ENCODE results near the gene OBSCN.

DNA sequence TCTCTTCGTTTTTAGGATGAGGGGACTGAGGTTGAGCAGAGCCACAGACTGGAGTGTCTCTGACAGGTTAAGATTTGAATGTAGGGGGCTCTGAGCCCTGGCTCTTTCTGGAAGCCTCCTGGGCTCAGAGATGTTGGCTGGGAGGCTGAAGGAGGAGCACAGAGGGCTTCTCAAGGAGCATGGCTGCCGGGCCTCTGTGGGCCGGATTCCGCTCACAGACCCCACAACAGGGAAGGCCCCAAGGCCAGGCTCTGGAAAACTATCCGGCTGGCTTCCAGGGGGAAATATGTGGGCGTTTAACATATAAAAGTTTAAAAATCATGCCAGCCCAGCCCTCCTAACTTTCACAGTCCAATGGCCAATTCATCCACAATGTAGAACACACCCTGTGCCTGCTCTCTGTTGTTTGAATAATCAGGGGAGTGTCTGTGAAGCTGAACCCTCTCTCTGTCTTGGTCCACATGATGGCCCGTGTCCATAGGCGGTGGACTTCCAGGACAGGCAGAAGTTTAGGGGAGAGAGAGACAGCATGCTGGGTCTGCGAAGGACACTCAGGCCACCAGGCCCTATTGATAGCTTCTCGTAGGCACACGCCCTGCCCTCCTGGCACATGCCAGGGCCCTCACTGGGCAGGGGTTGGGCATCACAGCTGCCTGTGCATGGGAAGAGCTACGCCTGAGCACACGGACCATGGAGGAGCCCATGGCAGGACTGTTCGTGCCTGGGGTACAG is 10.8 kb downstream of the OBSCN start:
- TF ChIP-seq CTCF (IDR thresholded peaks at IDR 0.05) (no peak), POLR2A (IDR thresholded peaks at IDR 0.05) (no peak)
